RWPE2 (cell line): ENCODE results near the gene CCL2.

Experiments
- ATAC-seq: fragments of 200-7000 bp; cut with Tn5 transposase; 3 replicates; pipeline ENCODE4 v1.9.1; 2021; ENCODE audit warnings: low read depth
- DNase-seq: peaks from one replicate; pipeline ENCODE4 v3.0.0-alpha.2; 2020; ENCODE audit warnings: low spot score
- H3K27ac ChIP-seq: fragments of 450-650 bp; 2 replicates; pipeline ENCODE4 v1.5.1; 2017; ENCODE audit warnings: mild to moderate bottlenecking; ENCODE audit not compliant: poor library complexity, severe bottlenecking
- H3K27me3 ChIP-seq: fragments of 250-450 bp; sonication (Bioruptor Pico); 2 replicates; pipeline ENCODE4 v1.5.1; 2021; ENCODE audit warnings: mild to moderate bottlenecking, moderate library complexity; ENCODE audit not compliant: insufficient read depth, poor library complexity, severe bottlenecking
- H3K36me3 ChIP-seq: fragments of 250-450 bp; sonication (Bioruptor Pico); 2 replicates; pipeline ENCODE4 v1.5.1; 2020; ENCODE audit warnings: low read depth, mild to moderate bottlenecking, moderate library complexity
- H3K4me1 ChIP-seq: fragments of 250-450 bp; sonication (Bioruptor Pico); 2 replicates; pipeline ENCODE4 v1.5.1; 2021; ENCODE audit warnings: mild to moderate bottlenecking, moderate library complexity; ENCODE audit not compliant: insufficient read depth, poor library complexity, severe bottlenecking
- H3K4me3 ChIP-seq: fragments of 250-450 bp; sonication (Bioruptor Pico); 2 replicates; pipeline ENCODE4 v1.5.1; 2021; ENCODE audit warnings: mild to moderate bottlenecking, moderate library complexity; ENCODE audit not compliant: severe bottlenecking
- H3K9me3 ChIP-seq: fragments of 250-450 bp; sonication (Bioruptor Pico); 2 replicates; pipeline ENCODE4 v1.5.1; 2021; ENCODE audit warnings: mild to moderate bottlenecking, moderate library complexity; ENCODE audit not compliant: severe bottlenecking
- TF ChIP-seq, protein P1 (sequence below): fragments of 450-650 bp; IDR thresholded peaks from one replicate; pipeline ENCODE4 v1.5.1; 2017; ENCODE audit warnings: mild to moderate bottlenecking, moderate library complexity; ENCODE audit not compliant: poor library complexity, severe bottlenecking

The CCL2 gene

DNA sequence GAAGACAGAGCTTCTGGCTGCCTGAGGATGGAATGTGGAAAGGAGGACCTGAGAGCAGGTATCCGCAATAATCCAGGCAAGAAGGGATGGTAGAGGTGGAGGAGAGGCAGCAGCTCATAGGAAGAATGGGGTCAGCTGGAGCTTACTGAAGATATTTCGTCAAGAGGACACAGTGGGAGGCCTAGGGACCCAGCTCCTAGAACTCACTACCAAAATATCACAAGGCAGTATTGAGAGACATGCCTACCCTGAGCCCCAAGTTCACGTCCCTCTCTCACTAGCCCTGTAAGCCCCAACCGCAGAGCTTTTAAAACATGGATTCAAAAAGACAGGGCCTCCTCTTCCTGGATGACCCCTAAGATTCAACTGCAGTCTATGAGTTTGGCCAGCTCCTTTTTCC lies 50.0 kb downstream of the CCL2 start:
- H3K9me3 ChIP-seq = no peaks in the 10 kb centered on the region
- ATAC-seq = no peak
- no peak for DNase-seq
- peaks cover 4% of the 10 kb centered on the region for H3K27me3 ChIP-seq
- H3K27ac ChIP-seq = no peak overlapping the region
- TF ChIP-seq, protein P1, sequence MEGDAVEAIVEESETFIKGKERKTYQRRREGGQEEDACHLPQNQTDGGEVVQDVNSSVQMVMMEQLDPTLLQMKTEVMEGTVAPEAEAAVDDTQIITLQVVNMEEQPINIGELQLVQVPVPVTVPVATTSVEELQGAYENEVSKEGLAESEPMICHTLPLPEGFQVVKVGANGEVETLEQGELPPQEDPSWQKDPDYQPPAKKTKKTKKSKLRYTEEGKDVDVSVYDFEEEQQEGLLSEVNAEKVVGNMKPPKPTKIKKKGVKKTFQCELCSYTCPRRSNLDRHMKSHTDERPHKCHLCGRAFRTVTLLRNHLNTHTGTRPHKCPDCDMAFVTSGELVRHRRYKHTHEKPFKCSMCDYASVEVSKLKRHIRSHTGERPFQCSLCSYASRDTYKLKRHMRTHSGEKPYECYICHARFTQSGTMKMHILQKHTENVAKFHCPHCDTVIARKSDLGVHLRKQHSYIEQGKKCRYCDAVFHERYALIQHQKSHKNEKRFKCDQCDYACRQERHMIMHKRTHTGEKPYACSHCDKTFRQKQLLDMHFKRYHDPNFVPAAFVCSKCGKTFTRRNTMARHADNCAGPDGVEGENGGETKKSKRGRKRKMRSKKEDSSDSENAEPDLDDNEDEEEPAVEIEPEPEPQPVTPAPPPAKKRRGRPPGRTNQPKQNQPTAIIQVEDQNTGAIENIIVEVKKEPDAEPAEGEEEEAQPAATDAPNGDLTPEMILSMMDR = no peak
- H3K4me1 ChIP-seq = no peaks in the 10 kb centered on the region
- H3K4me3 ChIP-seq = no peak overlapping the region
- H3K36me3 ChIP-seq = no peaks in the 10 kb centered on the region

GRCh38 chr17:34305606-34306005 lies 50.5 kb downstream of the CCL2 start:
- H3K9me3 ChIP-seq = no peaks in the 10 kb centered on the region
- ATAC-seq (no peak), DNase-seq (no peak)
- no peaks in the 10 kb centered on the region for H3K36me3 ChIP-seq
- no peak overlapping the region for H3K27ac ChIP-seq
- H3K4me1 ChIP-seq = no peaks in the 10 kb centered on the region
- H3K4me3 ChIP-seq = no peak overlapping the region
- peaks cover 4% of the 10 kb centered on the region for H3K27me3 ChIP-seq
- TF ChIP-seq, protein P1 = no peak

GRCh38 chr17:34306466-34306865 lies 51.4 kb downstream of the CCL2 start:
- TF ChIP-seq, protein P1 = no peak
- H3K27me3 ChIP-seq = peaks cover 4% of the 10 kb centered on the region
- no peaks in the 10 kb centered on the region for H3K4me1 ChIP-seq
- no peaks in the 10 kb centered on the region for H3K36me3 ChIP-seq
- no peak overlapping the region for H3K27ac ChIP-seq
- ATAC-seq (no peak), DNase-seq (no peak)
- H3K9me3 ChIP-seq = no peaks in the 10 kb centered on the region
- H3K4me3 ChIP-seq = no peak overlapping the region
